ENCODE measurements around the gene MEGF10. TPM values are rescaled to one million over a fixed set of nuclear protein-coding genes. Genes with fewer than 3 reads are reported as not detected.
"Not testable (repeated sequence)": the region's sequence is repeated elsewhere in the genome, so short reads cannot be mapped to it uniquely, and the experiment has no call there.

The MEGF10 gene
- polyA plus RNA-seq, 1 experiment = not detected

DNA sequence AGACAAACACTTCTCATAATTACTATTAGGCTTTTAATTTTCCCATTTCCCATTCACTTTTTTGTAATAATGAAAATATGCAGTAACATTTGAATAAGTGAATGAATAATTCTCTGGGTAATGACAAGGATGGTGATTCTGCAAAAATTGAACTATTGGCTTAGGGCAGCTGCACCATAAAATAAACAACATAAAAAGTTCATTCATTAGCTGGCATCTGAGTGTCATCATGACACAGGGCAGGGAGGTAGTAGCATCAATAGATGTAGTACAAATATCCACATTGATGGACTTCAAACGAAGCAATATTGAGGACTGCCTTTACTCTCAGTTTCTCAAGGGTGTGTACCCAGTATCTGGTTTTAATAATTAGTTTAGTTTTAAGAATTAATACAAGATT lies 4.9 kb downstream of the MEGF10 start:
- POLR2A ChIA-PET = no interaction called here
- no peaks in the 10 kb centered on the region for H3K36me3 ChIP-seq (ENCODE audit: control insufficient read depth, insufficient read depth, low read length)
- peaks cover 16% of the 10 kb centered on the region for H3K27me3 ChIP-seq (ENCODE audit: control insufficient read depth, insufficient read depth, low read length)
- TF ChIP-seq, protein P1, sequence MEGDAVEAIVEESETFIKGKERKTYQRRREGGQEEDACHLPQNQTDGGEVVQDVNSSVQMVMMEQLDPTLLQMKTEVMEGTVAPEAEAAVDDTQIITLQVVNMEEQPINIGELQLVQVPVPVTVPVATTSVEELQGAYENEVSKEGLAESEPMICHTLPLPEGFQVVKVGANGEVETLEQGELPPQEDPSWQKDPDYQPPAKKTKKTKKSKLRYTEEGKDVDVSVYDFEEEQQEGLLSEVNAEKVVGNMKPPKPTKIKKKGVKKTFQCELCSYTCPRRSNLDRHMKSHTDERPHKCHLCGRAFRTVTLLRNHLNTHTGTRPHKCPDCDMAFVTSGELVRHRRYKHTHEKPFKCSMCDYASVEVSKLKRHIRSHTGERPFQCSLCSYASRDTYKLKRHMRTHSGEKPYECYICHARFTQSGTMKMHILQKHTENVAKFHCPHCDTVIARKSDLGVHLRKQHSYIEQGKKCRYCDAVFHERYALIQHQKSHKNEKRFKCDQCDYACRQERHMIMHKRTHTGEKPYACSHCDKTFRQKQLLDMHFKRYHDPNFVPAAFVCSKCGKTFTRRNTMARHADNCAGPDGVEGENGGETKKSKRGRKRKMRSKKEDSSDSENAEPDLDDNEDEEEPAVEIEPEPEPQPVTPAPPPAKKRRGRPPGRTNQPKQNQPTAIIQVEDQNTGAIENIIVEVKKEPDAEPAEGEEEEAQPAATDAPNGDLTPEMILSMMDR (IDR thresholded peaks at IDR 0.05; ENCODE audit: insufficient read depth, low read depth, low read length) = no peak
- no peak overlapping the region for H3K4me3 ChIP-seq (ENCODE audit: low read depth, low read length)
- CTCF ChIA-PET = interaction anchor here (0.6 to 0.9 kb wide), 2 partner anchors 9 to 145 kb away, joined by 3 to 4 read pairs; no protein-coding TSS in a partner anchor
- no peak for DNase-seq (ENCODE audit: low read depth)

DNA sequence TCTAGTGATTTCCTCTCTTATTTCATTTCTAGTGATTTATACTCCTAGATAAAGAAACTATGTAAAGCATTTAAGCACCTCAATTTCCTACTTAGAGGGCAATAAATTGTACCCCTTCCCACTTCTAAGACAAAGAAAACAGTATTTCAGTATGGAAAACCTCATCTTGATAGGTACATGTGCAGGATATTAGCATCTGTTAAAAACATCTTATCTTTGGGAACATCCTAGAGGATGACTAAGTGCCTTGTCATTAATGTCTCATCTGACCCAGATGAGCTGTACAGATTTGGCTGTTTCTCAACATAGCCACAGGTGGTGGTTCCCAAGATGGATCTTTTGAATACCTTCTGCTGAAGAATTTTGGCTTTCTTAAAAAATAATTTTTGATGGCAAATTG lies 5.7 kb downstream of the MEGF10 start:
- TF ChIP-seq, protein P1 (IDR thresholded peaks at IDR 0.05; ENCODE audit: insufficient read depth, low read depth, low read length) = no peak
- ChIA-PET CTCF (no interaction called here), POLR2A (no interaction called here)
- Histone ChIP-seq H3K27me3 (ENCODE audit: control insufficient read depth, insufficient read depth, low read length) (peaks cover 9% of the 10 kb centered on the region), H3K4me3 (ENCODE audit: low read depth, low read length) (no peak overlapping the region), H3K36me3 (ENCODE audit: control insufficient read depth, insufficient read depth, low read length) (no peaks in the 10 kb centered on the region)
- peak; percentile 7 for DNase-seq (ENCODE audit: low read depth)

DNA sequence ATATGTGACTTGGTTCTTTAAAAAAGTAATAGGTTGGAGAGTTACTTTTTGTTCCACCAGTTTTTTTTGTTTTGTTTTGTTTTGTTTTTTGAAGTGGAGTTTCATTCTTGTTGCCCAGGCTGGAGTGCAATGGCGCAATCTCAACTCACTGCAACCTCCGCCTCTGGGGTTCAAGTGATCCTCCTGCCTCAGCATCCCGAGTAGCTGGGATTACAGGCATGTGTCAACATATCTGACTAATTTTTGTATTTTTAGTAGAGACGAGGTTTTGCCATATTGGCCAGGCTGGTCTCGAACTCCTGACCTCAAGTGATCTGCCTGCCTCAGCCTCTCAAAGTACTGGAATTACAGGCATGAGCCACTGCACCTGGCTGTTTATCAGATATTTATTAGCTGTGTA lies 6.3 kb downstream of the MEGF10 start:
- CTCF ChIA-PET = interaction anchor here (1.0 kb wide), 1 partner anchor 16 kb away, joined by 3 read pairs; no protein-coding TSS in a partner anchor
- POLR2A ChIA-PET = interaction anchor here (0.6 kb wide), 1 partner anchor 141 kb away, joined by 4 read pairs; no protein-coding TSS in a partner anchor
- H3K36me3 ChIP-seq (ENCODE audit: control insufficient read depth, insufficient read depth, low read length); DNase-seq (ENCODE audit: low read depth); H3K27me3 ChIP-seq (ENCODE audit: control insufficient read depth, insufficient read depth, low read length); H3K4me3 ChIP-seq (ENCODE audit: low read depth, low read length): not testable (repeated sequence)

DNA sequence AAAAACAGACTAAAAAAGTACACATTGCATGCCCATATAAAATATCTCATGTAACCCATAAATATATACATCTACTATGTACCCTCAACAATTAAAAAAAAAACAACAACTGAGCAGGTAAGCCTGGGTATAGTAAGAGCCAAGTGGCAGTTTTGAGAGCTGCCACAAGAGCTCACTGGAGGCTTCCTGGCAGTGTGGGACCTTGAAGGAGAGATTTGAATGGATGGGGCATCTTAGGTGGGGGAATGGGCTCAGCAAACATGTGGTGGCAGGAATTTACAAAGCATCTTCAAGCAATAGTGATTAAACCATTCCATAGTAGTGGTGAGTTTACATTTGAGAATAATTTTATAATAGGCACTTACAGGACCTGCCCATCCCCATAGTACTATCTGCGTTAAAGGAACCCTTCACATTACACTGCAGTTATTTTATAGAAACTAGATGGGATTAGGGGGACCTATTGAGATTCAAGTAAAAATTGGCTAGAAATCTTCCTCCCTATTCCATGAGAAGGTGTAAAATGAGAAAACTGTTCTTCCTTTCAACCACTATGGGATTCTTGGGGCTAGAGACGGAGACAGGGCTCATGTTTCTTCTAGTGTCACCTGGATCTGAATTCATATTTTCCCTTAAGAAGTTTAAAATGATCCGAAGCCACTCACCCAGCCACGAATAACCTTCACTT lies 6.9 kb downstream of the MEGF10 start:
- no peak overlapping the region for H3K4me3 ChIP-seq (ENCODE audit: low read depth, low read length)
- DNase-seq (ENCODE audit: low read depth) = no peak
- H3K27me3 ChIP-seq (ENCODE audit: control insufficient read depth, insufficient read depth, low read length) = peaks cover 7% of the 10 kb centered on the region
- ChIA-PET CTCF (interaction anchor here (1.0 to 1.5 kb wide), 2 partner anchors 15 to 17 kb away, joined by 3 to 4 read pairs; no protein-coding TSS in a partner anchor), POLR2A (interaction anchor here (0.6 kb wide), 1 partner anchor 141 kb away, joined by 4 read pairs; no protein-coding TSS in a partner anchor)
- H3K36me3 ChIP-seq (ENCODE audit: control insufficient read depth, insufficient read depth, low read length) = no peaks in the 10 kb centered on the region
- TF ChIP-seq, protein P1 (IDR thresholded peaks at IDR 0.05; ENCODE audit: insufficient read depth, low read depth, low read length) = no peak

DNA sequence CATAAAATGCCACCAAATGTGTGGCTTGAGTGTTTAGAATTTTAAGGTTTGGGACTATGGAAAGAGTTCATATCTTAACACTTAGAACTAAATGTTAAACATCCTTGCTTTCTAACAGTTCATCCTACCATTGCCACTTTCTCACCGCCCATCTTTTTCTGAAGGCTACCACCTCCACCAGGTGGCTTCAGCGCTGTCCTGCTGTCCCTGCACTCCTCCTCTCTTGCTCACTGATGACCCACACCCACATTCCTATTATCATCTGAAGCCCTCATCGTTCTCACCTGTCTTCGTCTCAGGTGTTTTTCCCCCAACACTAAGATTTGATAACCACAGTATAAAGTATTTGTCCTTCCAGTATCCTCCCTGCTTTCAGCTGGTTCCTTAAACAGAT lies 7.4 kb downstream of the MEGF10 start:
- H3K4me3 ChIP-seq (ENCODE audit: low read depth, low read length) = no peak overlapping the region
- TF ChIP-seq, protein P1 (IDR thresholded peaks at IDR 0.05; ENCODE audit: insufficient read depth, low read depth, low read length) = no peak
- POLR2A ChIA-PET = no interaction called here
- H3K36me3 ChIP-seq (ENCODE audit: control insufficient read depth, insufficient read depth, low read length) = no peaks in the 10 kb centered on the region
- peaks cover 6% of the 10 kb centered on the region for H3K27me3 ChIP-seq (ENCODE audit: control insufficient read depth, insufficient read depth, low read length)
- CTCF ChIA-PET = interaction anchor here (1.5 kb wide), 1 partner anchor 16 kb away, joined by 4 read pairs; no protein-coding TSS in a partner anchor
- DNase-seq (ENCODE audit: low read depth) = no peak

Measured in BJ (cell line).